ENCODE measurements around the gene ARF1.

Gene ARF1

GRCh38 chr1:228058949-228059633 lies 23.4 kb upstream of the ARF1 start:
- TF ChIP-seq CTCF (IDR thresholded peaks at IDR 0.05; ENCODE audit: insufficient read depth, low read length, poor library complexity, severe bottlenecking) (no peak), EZH2phosphoT487 (conservative IDR thresholded peaks at IDR 0.05; ENCODE audit: low read length) (no peak)
- no peak overlapping the region for H2AFZ ChIP-seq (ENCODE audit: low read depth, low read length, severe bottlenecking)
- no peak overlapping the region for H3K4me3 ChIP-seq (ENCODE audit: insufficient read depth, low read length, poor library complexity, severe bottlenecking)
- H4K20me1 ChIP-seq (ENCODE audit: low read depth, low read length) = no peaks in the 10 kb centered on the region
- H3K79me2 ChIP-seq (ENCODE audit: insufficient read depth, low read length) = no peaks in the 10 kb centered on the region
- H3K9ac ChIP-seq (ENCODE audit: low read length) = no peak overlapping the region
- no peaks in the 10 kb centered on the region for H3K27me3 ChIP-seq (ENCODE audit: low read length)
- H3F3A ChIP-seq (ENCODE audit: insufficient read depth) = no peaks in the 10 kb centered on the region
- H3K4me2 ChIP-seq (ENCODE audit: low read depth, low read length, poor library complexity, severe bottlenecking) = no peak overlapping the region
- no peaks in the 10 kb centered on the region for H3K9me2 ChIP-seq (replicated peaks; ENCODE audit: insufficient read depth, low read length)
- no peaks in the 10 kb centered on the region for H3K9me3 ChIP-seq (ENCODE audit: insufficient read depth, low read length)
- no peaks in the 10 kb centered on the region for H3K36me3 ChIP-seq (ENCODE audit: low read length)
- H3K27ac ChIP-seq (ENCODE audit: low read depth, low read length) = no peak overlapping the region

GRCh38 chr1:228059634-228060457 lies 22.7 kb upstream of the ARF1 start:
- no peaks in the 10 kb centered on the region for H3K36me3 ChIP-seq (ENCODE audit: low read length)
- H3K4me2 ChIP-seq (ENCODE audit: low read depth, low read length, poor library complexity, severe bottlenecking) = no peak overlapping the region
- no peaks in the 10 kb centered on the region for H3K9me3 ChIP-seq (ENCODE audit: insufficient read depth, low read length)
- H4K20me1 ChIP-seq (ENCODE audit: low read depth, low read length) = no peaks in the 10 kb centered on the region
- H2AFZ ChIP-seq (ENCODE audit: low read depth, low read length, severe bottlenecking) = no peak overlapping the region
- no peaks in the 10 kb centered on the region for H3K9me2 ChIP-seq (replicated peaks; ENCODE audit: insufficient read depth, low read length)
- no peaks in the 10 kb centered on the region for H3F3A ChIP-seq (ENCODE audit: insufficient read depth)
- TF ChIP-seq EZH2phosphoT487 (conservative IDR thresholded peaks at IDR 0.05; ENCODE audit: low read length) (no peak), CTCF (IDR thresholded peaks at IDR 0.05; ENCODE audit: insufficient read depth, low read length, poor library complexity, severe bottlenecking) (no peak)
- H3K79me2 ChIP-seq (ENCODE audit: insufficient read depth, low read length) = no peaks in the 10 kb centered on the region
- no peak overlapping the region for H3K9ac ChIP-seq (ENCODE audit: low read length)
- no peaks in the 10 kb centered on the region for H3K27me3 ChIP-seq (ENCODE audit: low read length)
- H3K4me3 ChIP-seq (ENCODE audit: insufficient read depth, low read length, poor library complexity, severe bottlenecking) = no peak overlapping the region
- no peak overlapping the region for H3K27ac ChIP-seq (ENCODE audit: low read depth, low read length)

DNA sequence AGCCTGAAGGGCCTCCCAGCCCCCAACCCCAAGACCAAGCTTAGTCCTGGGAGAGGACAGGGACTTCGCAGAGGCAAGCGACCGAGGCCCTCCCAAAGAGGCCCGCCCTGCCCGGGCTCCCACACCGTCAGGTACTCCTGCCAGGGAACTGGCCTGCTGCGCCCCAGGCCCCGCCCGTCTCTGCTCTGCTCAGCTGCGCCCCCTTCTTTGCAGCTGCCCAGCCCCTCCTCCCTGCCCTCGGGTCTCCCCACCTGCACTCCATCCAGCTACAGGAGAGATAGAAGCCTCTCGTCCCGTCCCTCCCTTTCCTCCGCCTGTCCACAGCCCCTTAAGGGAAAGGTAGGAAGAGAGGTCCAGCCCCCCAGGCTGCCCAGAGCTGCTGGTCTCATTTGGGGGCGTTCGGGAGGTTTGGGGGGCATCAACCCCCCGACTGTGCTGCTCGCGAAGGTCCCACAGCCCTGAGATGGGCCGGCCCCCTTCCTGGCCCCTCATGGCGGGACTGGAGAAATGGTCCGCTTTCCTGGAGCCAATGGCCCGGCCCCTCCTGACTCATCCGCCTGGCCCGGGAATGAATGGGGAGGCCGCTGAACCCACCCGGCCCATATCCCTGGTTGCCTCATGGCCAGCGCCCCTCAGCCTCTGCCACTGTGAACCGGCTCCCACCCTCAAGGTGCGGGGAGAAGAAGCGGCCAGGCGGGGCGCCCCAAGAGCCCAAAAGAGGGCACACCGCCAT lies 21.9 kb upstream of the ARF1 start:
- Histone ChIP-seq H3K4me2 (ENCODE audit: low read depth, low read length, poor library complexity, severe bottlenecking) (no peak overlapping the region), H3K9me3 (ENCODE audit: insufficient read depth, low read length) (no peaks in the 10 kb centered on the region), H3K27ac (ENCODE audit: low read depth, low read length) (no peak overlapping the region), H3F3A (ENCODE audit: insufficient read depth) (no peaks in the 10 kb centered on the region), H2AFZ (ENCODE audit: low read depth, low read length, severe bottlenecking) (no peak overlapping the region), H3K9me2 (replicated peaks; ENCODE audit: insufficient read depth, low read length) (no peaks in the 10 kb centered on the region), H3K9ac (ENCODE audit: low read length) (no peak overlapping the region), H3K4me3 (ENCODE audit: insufficient read depth, low read length, poor library complexity, severe bottlenecking) (no peak overlapping the region), H3K27me3 (ENCODE audit: low read length) (no peaks in the 10 kb centered on the region), H3K79me2 (ENCODE audit: insufficient read depth, low read length) (no peaks in the 10 kb centered on the region), H3K36me3 (ENCODE audit: low read length) (no peaks in the 10 kb centered on the region), H4K20me1 (ENCODE audit: low read depth, low read length) (no peaks in the 10 kb centered on the region)
- no peak for TF ChIP-seq EZH2phosphoT487 (conservative IDR thresholded peaks at IDR 0.05; ENCODE audit: low read length)
- no peak for TF ChIP-seq CTCF (IDR thresholded peaks at IDR 0.05; ENCODE audit: insufficient read depth, low read length, poor library complexity, severe bottlenecking)

Measured in SU-DHL-6 (cell line).